HepG2 (cell line): Measurements from ENCODE around the gene RAD23A. TPM values are rescaled to one million over a fixed set of nuclear protein-coding genes. Genes with fewer than 3 reads are reported as not detected.

Experiments used
- GLMP ChIP-seq: sonication (generic); formaldehyde crosslinking; IDR thresholded peaks from 2 replicates; pipeline ENCODE4 v1.9.0; 2021; ENCODE audit warnings: missing genetic modification reagents, mild to moderate bottlenecking, borderline replicate concordance
- HOXA5 ChIP-seq: sonication (generic); formaldehyde crosslinking; IDR thresholded peaks from 2 replicates; pipeline ENCODE4 v1.4.0; 2020; ENCODE audit warnings: missing genetic modification reagents
- LBX2 ChIP-seq: sonication (generic); formaldehyde crosslinking; IDR thresholded peaks from 2 replicates; pipeline ENCODE4 v1.5.0; 2020; ENCODE audit warnings: missing genetic modification reagents, mild to moderate bottlenecking, borderline replicate concordance
- MEF2D ChIP-seq: sonication (generic); formaldehyde crosslinking; IDR thresholded peaks from 2 replicates; pipeline ENCODE4 v1.5.1; 2020; ENCODE audit warnings: mild to moderate bottlenecking, missing genetic modification reagents
- NFKB2 ChIP-seq: sonication (generic); formaldehyde crosslinking; IDR thresholded peaks from 2 replicates; pipeline ENCODE4 v1.4.0; 2020; ENCODE audit warnings: missing genetic modification reagents, borderline replicate concordance
- POLR2A ChIP-seq, 2 experiments: IDR thresholded peaks; 2 replicates each; pipeline ENCODE4 v1.6.1; 2011; ENCODE audit warnings: low read depth in 2 of 2, low read length in 2 of 2, mild to moderate bottlenecking in 1 of 2, moderate library complexity in 1 of 2; ENCODE audit not compliant: insufficient read depth in 1 of 2
- RARG ChIP-seq: sonication (generic); formaldehyde crosslinking; IDR thresholded peaks from 2 replicates; pipeline ENCODE4 v1.4.0; 2020; ENCODE audit warnings: low read depth, mild to moderate bottlenecking, missing genetic modification reagents
- RBM22 ChIP-seq: fragments of 200-400 bp; formaldehyde crosslinking; optimal IDR thresholded peaks from 2 replicates; pipeline ENCODE3; 2017; ENCODE audit warnings: mild to moderate bottlenecking, low read length, moderate library complexity
- SALL1 ChIP-seq: sonication (generic); formaldehyde crosslinking; IDR thresholded peaks from 2 replicates; pipeline ENCODE4 v1.8.0; 2022; ENCODE audit warnings: mild to moderate bottlenecking, missing genetic modification reagents
- SP1 ChIP-seq, 2 experiments: fragments of 450-650 bp in 1 of 2; sonication (generic) in 1 of 2; formaldehyde crosslinking in 1 of 2; IDR thresholded peaks; 2 replicates each; pipeline versions ENCODE4 v1.4.0 to v1.6.1; 2016 to 2020; ENCODE audit warnings: missing genetic modification reagents in 1 of 2
- SP5 ChIP-seq: IDR thresholded peaks from 2 replicates; pipeline ENCODE4 v1.6.1; 2016; ENCODE audit warnings: low read depth, borderline replicate concordance
- XRCC5 ChIP-seq: fragments of 200-400 bp; formaldehyde crosslinking; optimal IDR thresholded peaks from 2 replicates; pipeline ENCODE3; 2017; ENCODE audit warnings: mild to moderate bottlenecking, low read length
- YY1 ChIP-seq: IDR thresholded peaks from 2 replicates; pipeline ENCODE4 v1.6.1; 2011; ENCODE audit warnings: low read length, low read depth, moderate library complexity, mild to moderate bottlenecking; ENCODE audit not compliant: insufficient read depth, insufficient replicate concordance
- ZNF382 ChIP-seq: sonication (generic); formaldehyde crosslinking; IDR thresholded peaks from 2 replicates; pipeline ENCODE4 v1.5.0; 2020; ENCODE audit warnings: missing genetic modification reagents, mild to moderate bottlenecking, borderline replicate concordance
- ZNF569 ChIP-seq: sonication (generic); formaldehyde crosslinking; IDR thresholded peaks from 2 replicates; pipeline ENCODE4 v1.5.0; 2020; ENCODE audit warnings: mild to moderate bottlenecking, missing genetic modification reagents, moderate library complexity, borderline replicate concordance
- ZNF761 ChIP-seq: sonication (generic); formaldehyde crosslinking; conservative IDR thresholded peaks from 2 replicates; pipeline ENCODE4 v1.4.0; 2020; ENCODE audit warnings: mild to moderate bottlenecking, missing genetic modification reagents
- ZNF776 ChIP-seq: sonication (generic); formaldehyde crosslinking; IDR thresholded peaks from 2 replicates; pipeline ENCODE4 v1.4.0; 2020; ENCODE audit warnings: mild to moderate bottlenecking, missing genetic modification reagents
- ZSCAN12 ChIP-seq: sonication (generic); formaldehyde crosslinking; IDR thresholded peaks from 2 replicates; pipeline ENCODE4 v1.9.0; 2021; ENCODE audit warnings: mild to moderate bottlenecking, missing genetic modification reagents
- polyA plus RNA-seq, 8 experiments: library from polyadenylated mRNA; depleted of rRNA in 3 of 8; stranded (reverse) in 7 of 8; unstranded in 1 of 8; fragments of >200 nt; fragmentation: Illumina TruSeq in 4 of 8; extraction: Trizol in 4 of 8; gene quantifications; 2 replicates each; pipeline versions ENCODE4 v1.2.1 to v1.2.3, GENCODE V29; 2011 to 2016; ENCODE audit warnings: low read depth in 4 of 8, missing spikeins in 1 of 8, mixed read lengths in 1 of 8; ENCODE audit not compliant: insufficient read depth in 1 of 8
- total RNA-seq, 5 experiments: library from RNA; depleted of rRNA; stranded (reverse); fragments of >200 nt; fragmentation: Illumina TruSeq; extraction: Trizol; gene quantifications; 2 replicates each; pipeline ENCODE4 v1.2.3, GENCODE V29; 2016; ENCODE audit warnings: low read depth in 1 of 5
- TF ChIP-seq, protein P1 (sequence below): sonication (generic); formaldehyde crosslinking; IDR thresholded peaks from 2 replicates; pipeline ENCODE4 v1.4.0; 2020; ENCODE audit warnings: mild to moderate bottlenecking, missing genetic modification reagents
- TF ChIP-seq, protein P2 (sequence below): sonication (generic); formaldehyde crosslinking; IDR thresholded peaks from 2 replicates; pipeline ENCODE4 v1.5.0; 2020; ENCODE audit warnings: missing genetic modification reagents, mild to moderate bottlenecking, borderline replicate concordance
- TF ChIP-seq, protein P3 (sequence below): sonication (generic); formaldehyde crosslinking; IDR thresholded peaks from 2 replicates; pipeline ENCODE4 v1.8.1; 2023; ENCODE audit warnings: mild to moderate bottlenecking, missing genetic modification reagents
- TF ChIP-seq, protein P4 (sequence below): sonication (generic); formaldehyde crosslinking; IDR thresholded peaks from 2 replicates; pipeline ENCODE4 v1.4.0; 2020; ENCODE audit warnings: missing genetic modification reagents, borderline replicate concordance

Gene RAD23A
- total and polyA plus RNA-seq, 2 of the 13 experiments (the other 11 are each of a cell fraction or from before 2014, with no cell fraction given): 42.5 to 54.2 TPM

DNA sequence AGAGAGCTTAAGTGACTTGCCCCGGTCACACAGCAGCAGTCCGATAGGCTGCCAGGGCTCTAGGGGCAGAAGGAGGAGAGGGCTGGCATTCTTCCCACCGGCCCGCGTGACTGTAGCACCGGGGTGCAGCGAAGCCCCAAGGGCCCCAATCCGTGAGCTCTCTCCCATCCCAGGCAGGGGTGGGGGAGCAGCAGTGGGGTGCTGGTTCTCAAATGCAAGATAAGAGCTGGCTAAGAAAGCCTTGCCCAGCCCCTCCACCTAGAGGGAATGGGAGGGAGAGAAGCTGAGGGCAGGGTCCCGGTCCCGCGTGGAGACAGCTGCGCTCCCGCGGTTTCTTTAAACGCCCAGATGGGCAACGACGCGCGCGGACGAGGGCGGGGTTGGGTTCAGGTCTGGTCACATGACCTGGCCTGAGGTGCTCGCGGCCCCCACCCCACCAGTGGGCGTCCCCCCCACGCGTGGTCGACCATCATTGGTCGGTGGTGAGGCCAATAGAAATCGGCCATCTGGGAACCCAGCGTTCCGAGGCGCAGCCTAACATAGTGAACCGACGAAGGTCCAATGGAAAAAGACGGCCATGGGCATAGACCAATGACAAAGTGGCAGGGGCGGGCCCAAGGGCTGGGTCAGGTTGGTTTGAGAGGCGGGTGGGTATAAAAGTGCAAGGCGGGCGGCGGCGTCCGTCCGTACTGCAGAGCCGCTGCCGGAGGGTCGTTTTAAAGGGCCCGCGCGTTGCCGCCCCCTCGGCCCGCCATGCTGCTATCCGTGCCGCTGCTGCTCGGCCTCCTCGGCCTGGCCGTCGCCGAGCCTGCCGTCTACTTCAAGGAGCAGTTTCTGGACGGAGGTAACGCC, 7.5 kb upstream of the RAD23A start, which contains the start of gene CALR (continued):
- TF ChIP-seq LBX2 (CRISPR knock-in tag) (peak; percentile 46; the same call in 1 of the 2 replicates), NFKB2 (peak; percentile 42; the same call in 1 of the 2 replicates), POLR2A (IDR thresholded peaks at IDR 0.05; ENCODE audit: insufficient read depth in 1 of 2, low read depth in 2 of 2, low read length in 2 of 2) (peak; percentile 98 to 99), SALL1 (CRISPR knock-in tag) (peak; percentile 67; the same call in 1 of the 2 replicates), GLMP (no peak), ZNF382 (CRISPR knock-in tag) (no peak), YY1 (peak; percentile 83), RBM22 (no peak), HOXA5 (CRISPR knock-in tag) (no peak), ZNF761 (CRISPR knock-in tag) (peak; percentile 93), SP1 (IDR thresholded peaks at IDR 0.05) (no peak), SP1 (CRISPR knock-in tag; IDR thresholded peaks at IDR 0.05) (peak; percentile 99), MEF2D (CRISPR knock-in tag) (0 out of 2 replicates have a peak, but pooled peaks have one; percentile 60), SP5 (CRISPR knock-in tag) (peak; percentile 19; the same call in 1 of the 2 replicates), RARG (CRISPR knock-in tag) (peak; percentile 71; the same call in 1 of the 2 replicates), ZNF776 (CRISPR knock-in tag) (peak; percentile 83), ZSCAN12 (CRISPR knock-in tag) (no peak), XRCC5 (peak; percentile 15), ZNF569 (CRISPR knock-in tag) (0 out of 2 replicates have a peak, but pooled peaks have one; percentile 24)
- TF ChIP-seq, protein P1, sequence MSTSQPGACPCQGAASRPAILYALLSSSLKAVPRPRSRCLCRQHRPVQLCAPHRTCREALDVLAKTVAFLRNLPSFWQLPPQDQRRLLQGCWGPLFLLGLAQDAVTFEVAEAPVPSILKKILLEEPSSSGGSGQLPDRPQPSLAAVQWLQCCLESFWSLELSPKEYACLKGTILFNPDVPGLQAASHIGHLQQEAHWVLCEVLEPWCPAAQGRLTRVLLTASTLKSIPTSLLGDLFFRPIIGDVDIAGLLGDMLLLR (CRISPR knock-in tag): no peak; the same call in 1 of the 2 replicates
- TF ChIP-seq, protein P2, sequence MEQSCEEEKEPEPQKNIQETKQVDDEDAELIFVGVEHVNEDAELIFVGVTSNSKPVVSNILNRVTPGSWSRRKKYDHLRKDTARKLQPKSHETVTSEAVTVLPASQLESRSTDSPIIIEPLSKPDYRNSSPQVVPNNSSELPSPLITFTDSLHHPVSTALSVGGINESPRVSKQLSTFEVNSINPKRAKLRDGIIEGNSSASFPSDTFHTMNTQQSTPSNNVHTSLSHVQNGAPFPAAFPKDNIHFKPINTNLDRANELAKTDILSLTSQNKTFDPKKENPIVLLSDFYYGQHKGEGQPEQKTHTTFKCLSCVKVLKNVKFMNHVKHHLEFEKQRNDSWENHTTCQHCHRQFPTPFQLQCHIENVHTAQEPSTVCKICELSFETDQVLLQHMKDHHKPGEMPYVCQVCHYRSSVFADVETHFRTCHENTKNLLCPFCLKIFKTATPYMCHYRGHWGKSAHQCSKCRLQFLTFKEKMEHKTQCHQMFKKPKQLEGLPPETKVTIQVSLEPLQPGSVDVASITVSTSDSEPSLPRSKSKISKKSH: no peak
- TF ChIP-seq, protein P3, sequence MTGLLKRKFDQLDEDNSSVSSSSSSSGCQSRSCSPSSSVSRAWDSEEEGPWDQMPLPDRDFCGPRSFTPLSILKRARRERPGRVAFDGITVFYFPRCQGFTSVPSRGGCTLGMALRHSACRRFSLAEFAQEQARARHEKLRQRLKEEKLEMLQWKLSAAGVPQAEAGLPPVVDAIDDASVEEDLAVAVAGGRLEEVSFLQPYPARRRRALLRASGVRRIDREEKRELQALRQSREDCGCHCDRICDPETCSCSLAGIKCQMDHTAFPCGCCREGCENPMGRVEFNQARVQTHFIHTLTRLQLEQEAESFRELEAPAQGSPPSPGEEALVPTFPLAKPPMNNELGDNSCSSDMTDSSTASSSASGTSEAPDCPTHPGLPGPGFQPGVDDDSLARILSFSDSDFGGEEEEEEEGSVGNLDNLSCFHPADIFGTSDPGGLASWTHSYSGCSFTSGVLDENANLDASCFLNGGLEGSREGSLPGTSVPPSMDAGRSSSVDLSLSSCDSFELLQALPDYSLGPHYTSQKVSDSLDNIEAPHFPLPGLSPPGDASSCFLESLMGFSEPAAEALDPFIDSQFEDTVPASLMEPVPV (CRISPR knock-in tag): peak; percentile 56; the same call in 1 of the 2 replicates
- TF ChIP-seq, protein P4, sequence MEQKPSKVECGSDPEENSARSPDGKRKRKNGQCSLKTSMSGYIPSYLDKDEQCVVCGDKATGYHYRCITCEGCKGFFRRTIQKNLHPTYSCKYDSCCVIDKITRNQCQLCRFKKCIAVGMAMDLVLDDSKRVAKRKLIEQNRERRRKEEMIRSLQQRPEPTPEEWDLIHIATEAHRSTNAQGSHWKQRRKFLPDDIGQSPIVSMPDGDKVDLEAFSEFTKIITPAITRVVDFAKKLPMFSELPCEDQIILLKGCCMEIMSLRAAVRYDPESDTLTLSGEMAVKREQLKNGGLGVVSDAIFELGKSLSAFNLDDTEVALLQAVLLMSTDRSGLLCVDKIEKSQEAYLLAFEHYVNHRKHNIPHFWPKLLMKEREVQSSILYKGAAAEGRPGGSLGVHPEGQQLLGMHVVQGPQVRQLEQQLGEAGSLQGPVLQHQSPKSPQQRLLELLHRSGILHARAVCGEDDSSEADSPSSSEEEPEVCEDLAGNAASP: no peak
